ENCODE data around the gene VANGL2.

DNA sequence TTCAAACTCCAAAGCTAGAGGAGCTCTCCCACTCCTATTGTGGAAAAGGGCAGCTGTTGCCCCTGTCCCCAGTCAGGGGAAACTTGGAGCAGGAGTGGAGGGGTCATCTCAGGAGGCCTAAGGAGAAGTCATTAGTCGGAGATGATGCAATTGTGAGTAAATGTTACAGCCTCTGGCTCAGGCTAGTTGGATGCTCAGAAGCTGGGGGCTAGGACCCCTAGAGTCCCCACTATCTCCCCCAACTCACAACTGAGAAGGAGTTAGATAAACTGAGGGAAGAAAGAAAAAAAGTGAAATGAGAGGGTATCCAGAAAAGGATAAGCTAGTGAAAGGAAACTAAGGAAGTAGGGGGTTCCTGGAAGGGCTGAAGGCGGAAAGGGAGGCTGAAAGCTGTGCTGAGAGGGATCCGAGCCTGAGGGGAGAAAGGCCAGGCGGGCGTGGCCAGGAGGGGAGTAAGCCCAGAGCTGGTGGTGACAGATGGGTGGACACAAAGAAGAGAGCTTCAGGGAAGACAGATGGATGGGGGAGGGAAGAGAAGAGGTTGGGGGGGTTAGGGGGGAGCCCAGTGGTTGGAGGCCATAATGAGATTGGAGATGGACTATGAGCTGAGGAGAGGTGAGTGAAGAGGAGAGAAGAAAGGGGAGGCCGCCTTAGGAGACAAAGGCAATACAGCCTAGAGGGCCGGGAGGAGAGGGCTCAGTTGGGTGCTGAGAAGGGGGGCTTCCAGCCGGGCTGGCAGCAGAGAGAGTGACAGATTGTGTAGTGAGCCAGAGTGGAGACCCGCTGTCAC, 38.0 kb upstream of the VANGL2 start:
- TF ChIP-seq, protein P1, sequence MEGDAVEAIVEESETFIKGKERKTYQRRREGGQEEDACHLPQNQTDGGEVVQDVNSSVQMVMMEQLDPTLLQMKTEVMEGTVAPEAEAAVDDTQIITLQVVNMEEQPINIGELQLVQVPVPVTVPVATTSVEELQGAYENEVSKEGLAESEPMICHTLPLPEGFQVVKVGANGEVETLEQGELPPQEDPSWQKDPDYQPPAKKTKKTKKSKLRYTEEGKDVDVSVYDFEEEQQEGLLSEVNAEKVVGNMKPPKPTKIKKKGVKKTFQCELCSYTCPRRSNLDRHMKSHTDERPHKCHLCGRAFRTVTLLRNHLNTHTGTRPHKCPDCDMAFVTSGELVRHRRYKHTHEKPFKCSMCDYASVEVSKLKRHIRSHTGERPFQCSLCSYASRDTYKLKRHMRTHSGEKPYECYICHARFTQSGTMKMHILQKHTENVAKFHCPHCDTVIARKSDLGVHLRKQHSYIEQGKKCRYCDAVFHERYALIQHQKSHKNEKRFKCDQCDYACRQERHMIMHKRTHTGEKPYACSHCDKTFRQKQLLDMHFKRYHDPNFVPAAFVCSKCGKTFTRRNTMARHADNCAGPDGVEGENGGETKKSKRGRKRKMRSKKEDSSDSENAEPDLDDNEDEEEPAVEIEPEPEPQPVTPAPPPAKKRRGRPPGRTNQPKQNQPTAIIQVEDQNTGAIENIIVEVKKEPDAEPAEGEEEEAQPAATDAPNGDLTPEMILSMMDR (IDR thresholded peaks at IDR 0.05) = no peak
- TF ChIP-seq POLR2A (IDR thresholded peaks at IDR 0.05; ENCODE audit: low read length) (no peak), EP300 (IDR thresholded peaks at IDR 0.05) (no peak), BHLHE40 (IDR thresholded peaks at IDR 0.05; ENCODE audit: low read depth, low read length) (no peak), HDAC2 (IDR thresholded peaks at IDR 0.05) (no peak), HOXB13 (CRISPR knock-in tag; IDR thresholded peaks at IDR 0.05; ENCODE audit: low read depth) (no peak), CHD2 (IDR thresholded peaks at IDR 0.05; ENCODE audit: low read length, partially characterized antibody) (no peak), TP53 (CRISPR knock-in tag; IDR thresholded peaks at IDR 0.05) (no peak)

Data from A549 (cell line).